Suppressor macrophage treated with lipopolysaccharide for 4 hours (primary cell): Measurements from ENCODE around the gene CNTRL.

Experiments
- DNase-seq: peaks from one replicate; pipeline ENCODE4 v3.0.0-alpha.2; 2020

The CNTRL gene

GRCh38 chr9:121182101-121182836 lies 107.5 kb downstream of the CNTRL start:
- DNase-seq, result no peak

DNA sequence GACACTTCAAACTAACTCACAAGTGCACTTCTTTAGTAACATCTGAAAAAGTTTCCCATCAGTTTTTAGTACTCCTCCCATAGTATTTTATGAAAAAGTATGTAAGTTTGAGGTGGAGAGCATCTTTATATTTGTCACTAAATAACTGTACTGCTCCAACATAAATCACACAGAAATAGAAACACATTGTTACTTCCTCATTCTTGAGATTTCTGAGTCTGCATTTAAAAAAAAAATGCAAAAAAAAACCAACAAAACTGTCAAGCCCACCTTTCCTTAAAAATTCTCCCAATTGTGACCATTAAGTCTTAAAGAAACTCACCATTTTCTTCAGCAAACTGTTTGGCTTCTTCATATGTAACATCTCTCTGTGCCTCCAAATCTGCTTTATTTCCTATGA lies 108.2 kb downstream of the CNTRL start:
- DNase-seq, result peak; percentile 34

DNA sequence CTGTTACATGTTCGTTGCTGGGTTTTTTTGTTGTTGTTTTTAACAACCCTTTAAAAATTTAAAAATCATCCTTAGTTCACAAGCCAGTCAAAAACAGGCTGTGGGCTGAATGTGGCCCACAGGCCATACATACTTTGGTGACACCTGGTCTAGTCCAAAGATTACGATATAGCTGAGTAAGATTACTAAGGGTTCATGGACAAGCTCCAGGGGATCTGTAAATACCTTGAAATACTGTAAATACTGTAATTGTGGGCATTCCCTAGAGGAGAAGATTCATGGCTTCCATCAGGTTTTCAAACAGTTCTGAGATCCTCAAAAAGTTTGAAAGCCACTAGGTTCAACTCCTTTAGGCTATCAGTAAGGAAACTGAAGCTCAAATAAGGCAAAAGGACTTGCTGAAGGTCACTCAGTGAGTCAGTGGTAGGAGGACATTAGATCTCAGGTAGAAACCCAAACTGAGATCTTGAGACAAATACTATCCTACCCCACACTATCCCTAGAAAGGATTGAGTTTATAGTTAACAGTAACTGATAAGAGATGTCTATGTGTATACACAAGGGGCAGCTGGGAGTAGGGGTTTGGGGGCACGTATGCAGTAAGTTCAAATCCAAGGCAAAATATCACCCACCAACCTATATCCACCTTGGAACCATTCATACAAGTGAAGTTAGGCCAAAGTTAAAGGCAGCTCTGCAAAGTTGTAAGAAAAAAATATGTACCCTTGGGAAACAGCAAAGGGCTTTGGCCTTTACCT lies 109.1 kb downstream of the CNTRL start:
- DNase-seq, result no peak

- DNase-seq, result no peak
These were observed 109.7 kb downstream of the CNTRL start for GRCh38 chr9:121184463-121184862.

DNA sequence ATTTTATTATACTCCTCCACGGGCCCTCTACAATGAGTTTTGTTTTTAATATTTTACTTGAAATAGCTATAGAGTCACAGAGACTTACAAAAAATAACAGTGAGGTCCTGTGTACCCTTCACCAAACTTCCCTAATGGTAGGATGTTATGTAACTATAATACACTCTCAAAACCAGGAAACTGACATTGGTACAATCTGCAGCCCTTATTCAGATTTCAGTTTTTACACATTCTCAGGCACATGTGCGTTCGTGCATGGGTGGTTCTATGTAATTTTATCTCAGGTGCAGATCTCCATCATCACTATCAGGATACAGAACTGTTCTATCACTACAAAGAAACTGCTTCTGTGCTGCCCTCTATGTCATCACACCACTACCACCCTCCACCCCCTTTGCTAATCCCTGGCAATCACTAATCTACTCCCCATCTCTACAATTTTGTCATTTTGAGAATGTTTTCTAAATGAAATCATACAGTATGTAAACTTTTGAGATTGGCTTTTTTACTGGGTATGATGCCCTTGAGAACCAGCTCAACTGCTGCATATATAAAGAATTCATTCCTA lies 110.5 kb downstream of the CNTRL start:
- DNase-seq, result peak; percentile 15

DNA sequence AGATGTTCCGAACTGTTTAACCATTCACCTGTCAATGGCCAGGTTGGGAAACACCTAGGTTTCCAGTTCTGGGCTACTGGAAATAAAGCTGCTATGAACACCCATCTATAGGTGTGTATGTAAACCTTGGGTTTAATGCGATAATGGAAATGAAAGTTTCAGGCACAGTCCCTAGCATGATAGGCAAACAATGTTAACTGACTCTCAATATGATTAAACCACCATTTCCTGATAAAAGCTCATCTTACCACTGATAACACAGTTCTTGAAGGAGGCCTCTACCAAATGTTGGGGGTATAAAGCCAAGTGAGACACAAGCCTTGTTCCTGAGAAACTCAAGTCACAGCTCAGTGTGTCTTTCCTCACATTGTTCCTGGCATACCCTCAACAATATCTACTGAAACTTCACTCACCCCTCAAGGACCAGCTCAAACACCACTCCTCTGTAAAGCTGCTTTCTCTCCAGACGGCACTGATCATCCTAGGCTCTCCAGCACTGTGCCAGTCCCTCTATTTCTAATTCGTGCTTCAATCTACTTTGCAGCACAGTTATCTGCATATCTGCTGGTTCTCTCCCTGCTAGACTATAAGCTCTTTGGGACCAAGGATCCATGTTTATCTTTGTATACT lies 111.1 kb downstream of the CNTRL start:
- no peak for DNase-seq

GRCh38 chr9:121187636-121188305 lies 113.0 kb downstream of the CNTRL start:
- DNase-seq, result no peak

- no peak for DNase-seq
These were observed 114.3 kb downstream of the CNTRL start for GRCh38 chr9:121189006-121189405.

DNA sequence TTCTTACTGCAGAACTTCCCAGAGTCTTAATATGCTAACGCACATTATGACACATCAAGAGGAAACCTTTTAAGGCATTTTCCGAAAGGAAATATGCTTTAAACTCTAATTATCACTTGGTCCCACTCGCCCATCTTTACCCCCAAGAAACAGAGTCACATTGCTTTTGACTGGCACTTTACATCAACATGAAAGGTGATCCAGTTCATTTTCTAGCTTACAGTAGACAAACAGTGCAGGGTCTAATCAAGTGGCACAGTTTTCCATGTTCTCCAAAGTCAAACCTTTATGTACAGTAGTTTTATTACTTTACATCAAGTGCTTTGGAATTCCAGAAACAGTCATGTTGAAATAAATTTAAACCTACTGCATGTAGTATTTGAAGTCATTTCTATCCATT lies 114.9 kb downstream of the CNTRL start:
- DNase-seq, result no peak

GRCh38 chr9:121191235-121191634 lies 116.5 kb downstream of the CNTRL start:
- no peak for DNase-seq

DNA sequence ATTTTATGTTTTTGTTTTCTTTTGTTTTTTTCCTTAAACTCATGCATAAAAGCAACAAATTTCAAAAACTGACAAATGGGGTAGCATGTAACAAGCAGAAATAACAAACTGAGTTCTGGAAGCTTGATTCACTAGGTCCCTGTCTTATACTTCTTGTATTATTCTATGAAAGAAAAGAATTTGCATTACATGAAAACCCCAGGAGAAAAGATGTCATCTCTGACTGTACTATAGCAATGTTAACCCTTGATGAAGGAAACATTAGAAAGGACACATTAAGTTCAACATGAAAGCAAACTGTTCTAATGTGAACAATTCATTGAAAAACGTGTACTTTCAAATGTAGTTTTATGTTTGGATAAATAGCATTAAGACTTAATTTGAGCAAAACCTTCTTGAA lies 117.8 kb downstream of the CNTRL start:
- DNase-seq, result no peak

DNA sequence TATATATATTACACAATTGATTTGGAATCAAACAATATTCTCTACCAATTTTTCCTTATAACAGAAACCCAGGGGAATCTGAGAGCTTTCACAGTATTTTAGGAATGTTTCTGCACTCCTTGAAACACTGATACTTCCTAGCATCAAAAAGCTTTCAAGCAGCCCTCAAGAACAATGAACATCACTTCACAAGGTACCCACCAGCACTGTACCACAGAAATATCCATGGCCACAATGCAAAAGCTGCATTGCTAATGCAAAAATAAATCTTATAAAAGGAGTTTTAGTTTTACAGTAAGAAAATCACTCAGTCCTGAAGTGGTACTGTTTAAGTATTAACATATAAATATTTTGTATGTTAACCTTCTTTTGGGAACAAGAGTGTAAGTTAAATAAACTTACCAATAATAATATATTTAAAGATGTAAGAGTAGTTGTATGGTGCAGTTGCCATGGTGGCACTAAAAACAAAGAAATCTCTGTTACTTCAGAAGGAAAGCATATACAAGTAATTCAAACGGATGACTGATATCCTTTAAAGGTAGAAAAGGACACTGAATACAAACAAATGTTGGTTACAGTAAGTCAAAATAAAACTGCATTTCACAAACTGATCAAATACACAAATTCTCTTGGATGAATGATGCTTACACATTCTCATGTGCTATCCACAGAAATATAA lies 118.3 kb downstream of the CNTRL start:
- no peak for DNase-seq

GRCh38 chr9:121194730-121195129 lies 120.0 kb downstream of the CNTRL start:
- DNase-seq, result peak; percentile 10

GRCh38 chr9:121196389-121196788 lies 121.6 kb downstream of the CNTRL start:
- no peak for DNase-seq

- DNase-seq, result no peak
These were observed 122.4 kb downstream of the CNTRL start for GRCh38 chr9:121197132-121197531.

DNA sequence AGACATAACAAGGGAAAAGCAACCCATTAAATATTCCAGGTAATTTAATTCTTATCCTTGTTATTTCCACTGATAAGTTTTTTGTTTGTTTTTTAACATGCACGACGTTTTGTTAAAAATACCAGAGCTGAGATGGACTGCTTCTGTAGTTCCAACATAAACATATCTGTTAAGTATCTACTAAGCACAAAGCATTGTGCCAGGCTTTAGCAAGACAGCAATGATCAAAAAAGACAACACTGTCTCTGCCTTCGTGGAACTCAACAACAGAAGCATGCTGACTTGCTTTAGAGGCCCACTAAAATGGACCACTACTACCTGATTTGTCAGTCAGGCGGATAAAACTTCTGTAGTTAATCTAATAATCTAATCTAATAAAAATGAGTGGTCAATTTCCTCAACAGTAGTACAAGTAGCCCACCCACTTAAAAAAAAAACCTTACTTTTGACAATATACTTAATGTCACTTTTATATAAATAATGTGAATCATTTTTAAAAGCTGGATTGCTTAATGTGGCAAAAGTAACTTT lies 123.8 kb downstream of the CNTRL start:
- no peak for DNase-seq

- peak; percentile 30 for DNase-seq
These were observed 125.2 kb downstream of the CNTRL start for GRCh38 chr9:121199921-121200320.

DNA sequence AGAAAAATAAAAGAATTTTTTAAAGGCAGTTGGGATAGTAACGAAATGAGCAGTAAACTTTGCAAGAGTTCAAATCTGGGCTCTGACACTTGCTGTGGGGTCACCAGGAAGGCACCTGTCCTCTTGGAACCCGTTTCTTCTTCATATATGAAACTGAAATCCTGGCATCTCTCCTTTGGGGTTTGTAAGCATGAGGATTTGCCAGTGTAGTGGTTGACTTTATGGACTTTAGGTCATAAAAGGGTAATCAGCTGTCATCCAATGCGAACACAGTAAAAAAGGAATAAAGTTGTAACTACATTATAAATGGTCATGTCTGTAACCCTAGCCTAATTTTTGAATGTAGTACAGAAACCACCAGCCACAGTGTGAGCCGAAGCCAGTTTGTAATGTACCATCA lies 125.6 kb downstream of the CNTRL start:
- DNase-seq, result no peak

GRCh38 chr9:121201045-121201737 lies 126.4 kb downstream of the CNTRL start:
- DNase-seq, result peak; percentile 37

DNA sequence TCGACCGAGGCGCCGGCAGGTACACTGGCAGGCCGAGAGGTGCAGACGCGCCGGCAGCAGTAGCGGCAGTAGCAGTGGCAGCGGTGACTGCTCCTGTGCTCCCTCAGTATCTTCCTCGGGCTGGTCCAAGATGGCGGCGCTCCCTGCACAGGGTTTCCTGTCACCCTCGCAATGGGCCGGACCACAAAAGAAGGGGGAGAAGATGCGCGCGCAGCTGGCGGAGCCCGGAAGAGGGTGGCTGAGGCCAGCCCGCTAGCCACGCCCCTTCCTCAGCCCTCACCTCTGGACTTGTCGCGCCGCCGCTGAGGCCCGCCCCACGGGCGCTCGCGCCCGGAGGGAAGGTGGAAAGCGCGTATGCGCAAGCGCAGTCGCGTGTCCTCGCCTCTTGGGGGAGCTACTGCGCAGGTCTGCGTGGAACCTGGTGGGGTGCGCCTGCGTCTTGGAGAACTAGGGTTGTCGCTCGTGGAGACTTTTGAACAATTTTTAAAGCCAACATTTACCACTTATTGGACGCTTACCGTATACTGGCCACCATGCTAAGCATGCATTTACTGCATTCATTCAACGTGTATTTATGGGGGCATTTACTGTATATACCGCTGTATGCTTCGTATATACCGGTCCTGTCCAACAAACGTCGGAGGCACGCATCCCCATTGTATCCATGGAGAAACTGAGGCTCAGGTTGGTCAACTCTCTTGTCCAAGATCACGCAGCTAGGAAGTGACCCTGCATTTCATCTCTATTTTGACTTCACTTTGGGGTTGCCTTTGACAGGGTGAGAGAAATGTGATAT lies 127.2 kb downstream of the CNTRL start, which contains the start of gene RAB14:
Gene RAB14, minus strand, starts transcription at position 132 of the 796 bp plus-strand sequence. CDS start 8,457 bp downstream, outside the sequence.
- DNase-seq, result peak; percentile 100
